KG1 (cell line): Measurements from ENCODE around the gene SLC26A8.

Source experiments
- DNase-seq: peaks from one replicate; lab custom pipeline; 2025; lab: John Stamatoyannopoulos, UW

SLC26A8 gene, protein sequence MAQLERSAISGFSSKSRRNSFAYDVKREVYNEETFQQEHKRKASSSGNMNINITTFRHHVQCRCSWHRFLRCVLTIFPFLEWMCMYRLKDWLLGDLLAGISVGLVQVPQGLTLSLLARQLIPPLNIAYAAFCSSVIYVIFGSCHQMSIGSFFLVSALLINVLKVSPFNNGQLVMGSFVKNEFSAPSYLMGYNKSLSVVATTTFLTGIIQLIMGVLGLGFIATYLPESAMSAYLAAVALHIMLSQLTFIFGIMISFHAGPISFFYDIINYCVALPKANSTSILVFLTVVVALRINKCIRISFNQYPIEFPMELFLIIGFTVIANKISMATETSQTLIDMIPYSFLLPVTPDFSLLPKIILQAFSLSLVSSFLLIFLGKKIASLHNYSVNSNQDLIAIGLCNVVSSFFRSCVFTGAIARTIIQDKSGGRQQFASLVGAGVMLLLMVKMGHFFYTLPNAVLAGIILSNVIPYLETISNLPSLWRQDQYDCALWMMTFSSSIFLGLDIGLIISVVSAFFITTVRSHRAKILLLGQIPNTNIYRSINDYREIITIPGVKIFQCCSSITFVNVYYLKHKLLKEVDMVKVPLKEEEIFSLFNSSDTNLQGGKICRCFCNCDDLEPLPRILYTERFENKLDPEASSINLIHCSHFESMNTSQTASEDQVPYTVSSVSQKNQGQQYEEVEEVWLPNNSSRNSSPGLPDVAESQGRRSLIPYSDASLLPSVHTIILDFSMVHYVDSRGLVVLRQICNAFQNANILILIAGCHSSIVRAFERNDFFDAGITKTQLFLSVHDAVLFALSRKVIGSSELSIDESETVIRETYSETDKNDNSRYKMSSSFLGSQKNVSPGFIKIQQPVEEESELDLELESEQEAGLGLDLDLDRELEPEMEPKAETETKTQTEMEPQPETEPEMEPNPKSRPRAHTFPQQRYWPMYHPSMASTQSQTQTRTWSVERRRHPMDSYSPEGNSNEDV

DNA sequence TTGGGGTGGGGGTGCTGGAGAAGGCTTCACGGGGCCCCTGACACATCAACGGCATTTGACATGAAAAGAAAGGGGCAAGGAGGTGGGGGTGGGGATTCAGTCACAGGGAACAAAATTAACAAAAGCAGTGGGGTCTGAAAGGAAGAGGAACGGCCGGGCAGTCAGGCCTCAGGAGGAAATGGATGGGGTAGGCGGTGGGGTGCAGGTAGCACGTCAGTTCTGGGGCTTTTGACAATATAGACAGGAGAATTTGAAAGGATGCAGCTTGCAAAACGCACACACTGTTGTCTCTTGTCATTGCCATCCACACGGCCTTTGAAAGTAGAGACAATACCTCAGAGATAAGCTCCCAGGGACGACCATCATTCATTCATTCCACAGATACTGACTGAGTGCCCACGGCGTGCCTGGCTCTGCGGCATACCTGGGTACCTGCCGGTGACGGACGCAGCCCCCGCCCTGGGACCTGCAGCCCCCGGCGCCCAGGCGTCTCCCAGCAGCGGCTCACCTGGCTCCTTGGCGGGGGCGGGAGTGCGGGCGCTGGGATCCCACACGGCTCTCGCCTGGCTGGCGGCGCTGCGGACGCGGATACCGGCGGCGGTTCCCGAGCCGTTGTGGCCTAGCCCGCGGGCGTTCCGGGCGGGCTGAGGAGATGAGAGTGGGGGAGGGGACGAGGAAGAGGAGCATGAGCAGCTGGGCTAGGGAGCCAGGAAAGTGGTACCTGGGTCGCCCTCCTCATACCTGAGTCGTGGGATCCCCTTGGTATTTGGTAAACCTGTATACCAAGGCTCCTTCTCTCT lies at the start of gene SLC26A8:
TSS of gene SLC26A8 (minus strand) at position 646 of the 800 bp plus-strand sequence. CDS start 4,934 bp downstream, outside the sequence.
- DNase-seq: no peak

DNA sequence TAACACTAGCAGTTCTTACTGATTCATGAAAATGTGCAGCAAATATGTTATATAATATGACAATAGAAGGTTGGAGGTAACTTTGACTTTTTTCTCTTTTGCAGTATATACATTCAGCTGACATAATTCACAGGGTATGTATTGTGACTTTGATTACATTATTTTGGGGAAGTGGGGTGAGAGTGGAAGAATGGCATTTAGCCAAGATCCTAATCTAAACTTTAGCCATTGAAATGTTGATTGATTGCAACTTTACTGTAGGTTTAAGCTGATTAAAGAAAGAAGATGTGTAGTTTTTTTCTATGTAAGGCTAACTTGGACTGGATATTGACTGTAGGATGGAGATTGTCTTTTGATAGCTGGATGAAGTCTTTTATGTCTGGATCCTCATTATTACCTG lies 49.1 kb upstream of the SLC26A8 start:
- DNase-seq: no peak

DNA sequence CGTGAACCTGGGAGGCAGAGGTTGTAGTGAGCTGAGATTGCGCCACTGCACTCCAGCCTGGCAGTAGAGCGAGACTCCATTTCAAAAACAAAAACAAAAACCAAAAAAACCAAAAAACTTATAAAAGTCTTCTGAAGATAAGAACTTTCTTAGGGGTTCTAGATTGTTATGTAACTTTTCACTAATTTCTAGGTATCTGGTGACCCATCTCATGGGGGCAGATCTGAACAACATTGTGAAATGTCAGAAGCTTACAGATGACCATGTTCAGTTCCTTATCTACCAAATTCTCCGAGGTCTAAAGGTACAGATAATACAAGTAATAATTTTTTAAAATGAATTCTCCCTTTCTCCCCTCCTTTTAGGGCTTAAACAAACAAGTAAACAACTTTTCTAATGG lies 48.2 kb upstream of the SLC26A8 start:
- DNase-seq: no peak

DNA sequence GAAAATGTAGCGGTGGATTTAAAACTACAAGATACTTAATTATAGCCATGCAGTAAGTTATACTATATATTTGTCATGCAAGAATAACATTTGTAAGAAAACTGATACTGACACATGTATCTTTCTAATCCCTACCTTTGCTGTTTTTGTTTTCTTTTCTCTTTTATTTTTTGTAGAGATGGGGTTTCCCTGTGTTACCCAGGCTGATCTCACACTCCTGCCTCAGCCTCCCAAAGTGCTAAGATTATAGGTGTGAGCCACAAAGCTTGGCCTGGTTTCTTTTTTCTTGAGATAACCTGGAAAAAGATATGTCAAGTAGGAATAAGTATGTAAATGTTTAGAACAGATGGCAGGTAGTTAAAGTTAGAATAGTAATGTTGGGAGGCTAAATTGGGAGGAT lies 47.3 kb upstream of the SLC26A8 start:
- no peak for DNase-seq

DNA sequence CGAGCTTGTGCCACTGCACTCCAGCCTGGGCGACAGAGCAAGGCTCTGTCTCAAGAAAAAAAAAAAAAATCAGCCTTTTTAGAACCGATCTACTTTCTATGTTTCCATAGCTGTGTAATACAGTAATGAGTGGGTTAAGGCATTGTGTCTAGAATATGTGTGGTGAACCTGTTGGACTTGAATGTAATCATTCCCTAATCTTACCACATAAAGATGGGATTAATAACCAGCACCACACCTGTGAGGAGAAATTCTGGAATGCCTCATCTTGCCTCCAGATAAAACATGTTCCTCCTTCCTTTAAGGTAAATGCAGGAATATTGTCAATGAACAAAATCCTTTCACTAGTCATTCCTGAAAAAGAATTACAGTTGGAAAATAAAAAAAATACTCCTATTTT lies 46.8 kb upstream of the SLC26A8 start:
- DNase-seq: no peak

DNA sequence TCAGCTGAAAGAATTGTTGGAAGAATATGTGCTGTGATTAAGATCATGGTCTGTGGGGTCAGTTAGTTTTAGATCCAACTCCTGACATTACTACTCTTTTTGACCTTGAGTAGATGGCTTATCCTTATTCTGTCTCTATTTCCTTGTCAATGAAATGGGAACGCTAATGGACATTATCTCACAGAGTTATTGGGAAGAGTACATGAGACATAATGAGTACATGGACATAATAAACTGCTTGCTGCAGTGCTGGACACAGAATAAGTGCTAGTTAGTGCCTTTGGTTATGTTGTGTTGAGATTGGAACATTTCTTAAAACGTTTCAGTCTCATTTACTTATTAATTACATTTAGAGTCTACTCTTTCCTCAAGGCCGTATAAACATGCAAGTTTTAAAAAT lies 45.8 kb upstream of the SLC26A8 start:
- DNase-seq: no peak

DNA sequence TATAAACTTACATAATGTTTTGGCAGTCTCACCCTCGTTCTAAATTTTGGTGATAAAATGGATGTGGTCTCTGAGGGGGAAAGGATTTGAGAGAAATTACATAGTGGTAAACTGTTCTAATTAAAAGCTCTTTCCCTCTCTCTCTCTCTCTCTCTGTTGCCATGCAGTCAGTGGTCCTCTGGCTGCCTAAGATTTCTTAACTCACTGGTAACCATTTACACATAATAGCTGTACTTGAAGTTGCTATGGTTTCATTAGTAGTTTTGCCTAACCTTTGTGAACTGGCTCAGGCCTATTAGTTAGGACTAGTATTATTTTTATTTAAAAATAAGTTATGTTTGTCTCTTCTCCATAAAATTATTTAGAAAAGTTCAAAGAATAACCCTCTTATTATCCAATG lies 45.1 kb upstream of the SLC26A8 start:
- DNase-seq: no peak

DNA sequence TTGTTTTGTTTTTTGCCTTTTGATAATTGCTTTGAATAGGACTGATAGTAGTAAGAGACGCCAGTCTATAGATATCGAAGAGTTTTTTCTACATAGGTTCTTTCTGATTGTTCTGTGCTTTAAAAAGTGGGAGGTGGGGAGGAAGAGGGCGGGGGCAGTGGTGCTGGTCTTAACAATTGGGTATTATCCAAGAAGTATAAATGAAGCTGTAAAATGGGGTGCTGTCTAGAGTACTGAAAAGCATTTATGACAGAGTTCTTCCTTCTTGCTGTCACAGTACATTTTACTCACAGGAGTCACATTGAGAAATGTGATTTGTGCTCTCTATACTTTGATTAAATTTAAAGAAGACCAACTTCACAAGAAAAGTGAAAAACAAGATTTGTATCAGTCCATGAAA lies 44.1 kb upstream of the SLC26A8 start:
- DNase-seq: no peak

DNA sequence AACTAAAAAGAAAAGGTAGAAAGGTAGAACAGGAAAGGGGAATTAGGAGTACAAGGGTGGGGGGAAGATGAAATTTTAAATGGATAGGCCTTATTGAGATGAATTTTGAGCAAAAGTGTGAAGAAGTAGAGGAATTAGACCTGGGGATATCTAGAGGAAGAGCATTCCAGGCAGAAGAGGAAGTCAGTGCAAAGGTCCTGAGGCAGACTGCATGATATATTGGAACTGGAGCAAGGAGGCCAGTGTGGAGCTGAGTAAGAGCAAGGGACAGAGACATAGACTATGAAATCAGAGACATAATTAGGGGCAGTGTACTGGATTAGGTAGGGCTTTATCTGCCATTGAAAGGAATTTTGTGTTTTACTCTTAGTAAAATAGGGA lies 43.6 kb upstream of the SLC26A8 start:
- DNase-seq: no peak

DNA sequence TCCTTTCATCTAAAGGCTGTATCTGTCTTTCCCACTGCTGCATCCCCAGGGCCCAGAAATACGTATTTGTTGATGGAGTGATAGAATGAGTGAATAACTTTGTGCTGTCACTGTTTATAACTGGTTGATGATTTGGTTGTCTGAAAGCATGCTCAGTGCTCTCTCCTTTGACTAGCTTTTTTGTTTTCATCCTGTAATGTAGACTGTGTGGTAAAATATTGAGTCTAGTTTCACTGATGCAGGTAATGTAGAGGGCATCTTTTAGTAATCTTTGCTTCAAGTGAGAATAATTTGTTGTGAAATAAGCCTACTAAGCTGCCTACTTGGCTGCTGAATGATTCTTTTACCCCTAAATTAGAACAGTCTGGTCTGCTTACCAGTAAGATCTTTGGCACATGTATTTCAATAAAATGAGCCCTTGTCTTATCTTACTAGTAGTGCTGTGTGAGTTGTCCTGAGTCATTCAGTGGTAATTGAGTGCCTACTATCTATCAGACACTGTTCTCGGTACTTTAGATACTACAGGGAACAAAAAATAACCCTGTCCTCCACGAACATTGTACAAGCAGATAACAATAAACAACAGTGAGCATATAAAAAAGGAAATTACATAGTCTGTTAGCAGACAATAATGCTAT lies 43.1 kb upstream of the SLC26A8 start:
- DNase-seq: no peak

DNA sequence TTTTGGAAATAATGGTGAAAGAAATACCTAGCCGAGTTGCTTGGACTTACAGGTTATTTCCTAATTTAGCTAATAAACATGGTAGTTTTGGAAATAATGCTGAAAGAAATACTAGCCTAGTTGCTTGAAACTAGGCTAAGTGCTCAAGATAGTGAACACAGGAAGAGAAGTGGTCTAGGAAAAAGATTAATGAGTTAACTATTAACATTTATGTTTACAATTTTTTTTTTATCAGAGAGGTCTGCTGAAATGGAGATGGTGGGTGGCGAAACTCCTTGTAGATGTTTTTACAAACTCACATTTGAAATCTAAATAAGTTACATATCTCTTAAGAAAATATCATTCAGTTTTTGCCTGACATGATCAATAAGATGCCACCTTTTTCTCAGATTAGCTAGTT lies 42.4 kb upstream of the SLC26A8 start:
- DNase-seq: no peak

DNA sequence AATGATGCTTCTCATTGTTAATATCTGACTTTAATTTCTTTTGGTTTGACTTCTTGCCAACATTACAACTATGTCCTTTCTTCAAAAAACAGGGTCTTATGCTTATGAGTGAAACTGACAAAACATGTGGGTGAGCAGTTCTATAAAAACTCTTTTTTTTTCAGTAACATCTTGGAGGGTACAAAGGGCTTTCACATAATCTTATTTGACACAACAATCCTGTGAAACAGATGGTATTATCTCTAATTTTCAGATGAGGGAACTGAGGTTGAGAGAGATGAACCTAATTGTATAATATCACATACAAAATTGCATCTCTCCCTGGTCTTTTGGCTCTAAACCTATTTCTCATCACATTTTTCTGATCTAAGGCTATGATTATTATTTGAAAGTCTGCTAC lies 41.5 kb upstream of the SLC26A8 start:
- DNase-seq: no peak

DNA sequence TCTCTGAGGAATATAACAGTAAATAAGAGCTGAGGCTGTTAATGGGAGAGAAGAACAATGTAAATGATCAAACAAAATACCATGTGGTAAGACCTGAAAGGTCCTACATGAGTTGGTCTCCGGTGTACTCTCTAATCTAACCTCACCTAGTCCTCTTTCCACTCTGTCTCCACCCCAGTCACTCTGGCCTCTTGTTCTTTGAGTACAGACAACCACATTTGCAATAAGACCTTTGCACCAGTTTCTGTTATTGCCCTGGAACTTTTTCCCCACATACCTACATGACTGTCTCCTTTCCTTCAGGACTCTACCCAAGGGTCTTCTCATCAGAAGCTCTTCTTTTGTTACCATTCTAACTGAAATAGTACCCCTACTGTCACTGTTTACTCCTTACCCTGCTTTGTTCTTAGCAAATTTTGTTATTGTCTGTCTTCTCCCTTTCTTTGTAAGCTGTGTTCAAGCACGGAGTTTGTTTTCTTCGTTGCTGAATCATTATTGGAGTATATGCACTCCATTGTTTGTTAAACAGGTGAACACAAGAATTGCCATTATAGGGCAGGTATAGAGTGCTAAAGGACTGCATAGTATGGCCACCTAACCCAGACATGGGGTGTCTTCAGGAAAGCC lies 40.4 kb upstream of the SLC26A8 start:
- DNase-seq: no peak

DNA sequence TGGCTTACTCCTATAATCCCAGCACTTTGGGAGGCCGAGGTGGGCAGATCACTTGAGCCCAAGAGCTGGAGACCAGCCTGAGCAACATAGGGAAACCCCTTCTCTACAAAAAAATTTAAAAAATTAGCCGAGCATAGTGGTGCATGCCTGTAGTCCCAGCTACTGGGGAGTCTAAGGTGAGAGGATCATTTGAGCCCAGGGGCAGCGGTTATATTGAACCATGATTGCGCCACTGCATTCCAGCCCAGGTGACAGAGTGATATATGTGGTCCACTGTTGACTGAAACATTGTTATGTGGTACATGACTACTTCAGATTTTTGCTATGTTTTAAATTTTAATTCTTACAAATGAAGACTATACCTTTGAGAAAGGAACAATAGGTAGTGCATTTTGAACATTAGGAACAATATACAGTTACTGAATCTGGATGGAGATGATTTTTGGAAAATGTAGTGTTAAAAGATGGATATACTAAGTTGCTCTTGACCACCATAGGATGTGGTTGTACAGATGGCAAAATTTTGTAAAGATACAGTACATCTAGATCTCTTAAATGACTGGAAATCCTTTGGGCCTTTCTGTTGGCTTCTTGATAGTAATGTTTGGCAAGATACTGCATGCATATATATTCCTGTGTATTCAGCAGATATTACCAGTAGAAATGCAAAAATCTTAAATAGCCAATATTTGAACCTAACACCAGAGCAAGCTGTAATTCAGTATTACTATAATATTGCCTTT lies 39.0 kb upstream of the SLC26A8 start:
- DNase-seq: no peak

DNA sequence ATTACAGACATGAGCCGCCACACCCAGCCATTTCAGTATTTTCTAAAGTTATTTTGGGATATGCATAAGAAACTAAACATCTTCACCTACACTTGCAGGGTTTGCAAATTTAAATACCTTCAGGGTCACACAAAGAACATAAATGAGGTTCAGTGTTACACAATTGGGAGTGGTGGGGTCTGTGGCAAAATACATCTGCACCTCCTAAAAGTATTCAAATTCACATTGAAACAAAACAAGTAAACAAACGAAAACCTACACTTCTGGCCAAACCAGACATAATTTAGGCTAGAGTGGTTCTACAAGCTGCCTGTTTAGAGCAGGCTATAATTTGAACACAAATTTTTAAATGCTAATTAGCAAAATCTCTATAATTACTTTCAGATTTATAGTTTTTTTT lies 37.8 kb upstream of the SLC26A8 start:
- no peak for DNase-seq

DNA sequence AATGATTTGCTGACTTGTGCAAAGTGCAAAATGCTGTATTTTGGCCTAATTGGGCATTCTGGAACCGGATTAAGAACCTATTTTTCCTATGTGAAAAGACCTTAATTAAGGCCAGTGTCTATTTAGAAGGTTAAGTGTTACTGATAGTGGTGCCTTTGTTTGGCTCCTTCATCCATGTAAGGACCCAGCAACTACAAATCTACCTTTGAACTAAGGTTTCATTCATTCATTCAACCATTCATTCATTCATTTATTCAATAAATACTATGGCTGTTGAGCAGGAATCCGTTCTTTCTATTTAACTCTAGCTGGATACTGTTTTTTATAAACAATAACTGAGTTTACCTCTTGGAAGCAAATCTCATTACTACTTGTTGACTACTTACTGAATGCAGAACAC lies 36.8 kb upstream of the SLC26A8 start:
- DNase-seq: no peak

DNA sequence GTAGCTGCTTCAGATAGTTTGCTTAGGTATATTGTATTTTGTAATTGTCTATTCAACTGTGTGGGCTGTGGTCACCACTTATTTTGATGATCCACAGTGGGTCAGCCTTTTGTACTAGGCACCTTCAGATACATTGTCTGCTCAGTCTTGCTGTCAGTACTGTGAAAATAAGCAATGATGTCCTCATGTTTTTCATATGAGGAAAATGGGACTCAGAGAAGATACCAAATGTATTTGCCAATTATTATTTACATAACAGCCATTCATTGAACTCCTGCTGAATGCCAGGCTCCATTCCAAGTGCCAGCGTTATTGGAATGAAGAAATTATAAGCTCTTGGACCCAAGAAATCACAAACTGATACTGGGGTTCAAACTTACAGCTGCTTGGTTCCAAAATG lies 31.7 kb upstream of the SLC26A8 start:
- DNase-seq: no peak

DNA sequence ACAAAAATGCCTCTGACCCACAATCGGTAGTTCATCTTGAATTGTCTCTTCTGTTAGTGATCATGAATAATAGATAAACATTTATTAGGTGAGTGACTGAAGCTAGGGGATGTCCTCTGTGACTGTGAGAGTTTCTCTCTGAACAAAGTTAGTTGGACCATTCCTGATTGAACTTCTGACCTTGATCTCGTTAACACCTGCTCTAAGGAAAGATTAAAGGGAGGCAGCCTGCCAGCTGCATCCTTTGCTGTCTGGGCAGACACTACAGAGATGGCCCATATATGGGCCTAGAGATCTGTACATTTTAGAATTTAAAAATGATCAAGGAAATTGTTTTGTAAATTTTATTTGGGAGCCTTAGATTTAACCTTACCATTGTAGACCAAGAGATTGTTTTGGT lies 30.5 kb upstream of the SLC26A8 start:
- DNase-seq: no peak

DNA sequence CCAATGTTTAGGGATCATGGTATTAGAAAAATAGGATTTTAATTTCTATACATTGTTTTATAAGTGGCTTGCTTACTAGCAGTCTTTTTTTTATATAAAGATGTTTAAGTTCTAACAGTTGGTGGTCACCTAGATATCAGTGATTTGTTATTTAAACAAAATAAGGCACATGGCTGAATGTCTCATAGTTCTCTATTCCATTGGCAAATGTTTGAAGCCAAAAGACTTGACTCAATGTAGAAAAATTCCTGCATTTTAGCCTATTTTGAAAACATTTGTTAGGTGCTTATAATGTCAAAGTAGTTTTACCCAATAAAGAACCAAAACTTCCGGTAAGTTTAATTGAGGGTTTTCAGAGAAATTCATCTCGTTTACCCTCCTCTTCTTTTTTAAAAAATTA lies 30.0 kb upstream of the SLC26A8 start:
- no peak for DNase-seq

DNA sequence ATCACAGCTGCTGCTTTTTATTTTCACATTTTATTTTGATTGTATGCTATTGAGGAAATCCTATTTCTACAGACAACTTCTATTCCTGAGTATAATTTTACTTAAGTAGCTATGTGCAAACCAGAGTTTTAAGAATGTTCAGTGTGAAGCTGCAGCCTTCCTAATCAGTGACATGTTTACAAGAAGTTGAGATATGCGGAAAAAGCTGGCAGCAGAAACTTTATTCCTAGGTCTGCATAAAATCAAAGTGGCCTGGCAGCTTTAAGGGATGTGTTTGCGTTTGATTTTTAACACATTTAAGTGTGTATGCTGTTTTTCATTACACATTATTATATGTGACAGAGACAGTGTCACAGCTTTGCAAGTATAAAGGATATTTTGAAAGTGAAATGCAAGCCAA lies 29.4 kb upstream of the SLC26A8 start:
- DNase-seq: no peak

DNA sequence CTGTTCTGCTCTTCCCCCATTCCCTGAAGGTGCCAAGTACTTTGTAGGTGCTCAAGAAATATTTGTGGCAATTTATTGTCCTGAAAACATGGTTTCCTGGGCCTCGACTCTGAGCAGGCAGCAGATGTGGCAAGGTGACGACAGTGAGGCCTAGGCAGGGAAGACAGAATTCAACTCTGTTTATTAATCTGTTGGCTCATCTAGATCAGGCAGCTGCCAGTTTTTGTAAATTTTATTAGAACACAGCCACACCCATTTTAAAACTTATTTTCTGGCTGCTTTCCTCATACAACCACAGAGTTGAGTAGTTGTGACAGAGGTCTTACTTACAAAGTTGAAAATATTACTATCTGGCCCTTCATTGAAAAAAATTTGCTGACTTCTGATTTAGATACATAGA lies 27.7 kb upstream of the SLC26A8 start:
- DNase-seq: no peak
